Measurements from ENCODE around the gene ZFAND2A.

The ZFAND2A gene

DNA sequence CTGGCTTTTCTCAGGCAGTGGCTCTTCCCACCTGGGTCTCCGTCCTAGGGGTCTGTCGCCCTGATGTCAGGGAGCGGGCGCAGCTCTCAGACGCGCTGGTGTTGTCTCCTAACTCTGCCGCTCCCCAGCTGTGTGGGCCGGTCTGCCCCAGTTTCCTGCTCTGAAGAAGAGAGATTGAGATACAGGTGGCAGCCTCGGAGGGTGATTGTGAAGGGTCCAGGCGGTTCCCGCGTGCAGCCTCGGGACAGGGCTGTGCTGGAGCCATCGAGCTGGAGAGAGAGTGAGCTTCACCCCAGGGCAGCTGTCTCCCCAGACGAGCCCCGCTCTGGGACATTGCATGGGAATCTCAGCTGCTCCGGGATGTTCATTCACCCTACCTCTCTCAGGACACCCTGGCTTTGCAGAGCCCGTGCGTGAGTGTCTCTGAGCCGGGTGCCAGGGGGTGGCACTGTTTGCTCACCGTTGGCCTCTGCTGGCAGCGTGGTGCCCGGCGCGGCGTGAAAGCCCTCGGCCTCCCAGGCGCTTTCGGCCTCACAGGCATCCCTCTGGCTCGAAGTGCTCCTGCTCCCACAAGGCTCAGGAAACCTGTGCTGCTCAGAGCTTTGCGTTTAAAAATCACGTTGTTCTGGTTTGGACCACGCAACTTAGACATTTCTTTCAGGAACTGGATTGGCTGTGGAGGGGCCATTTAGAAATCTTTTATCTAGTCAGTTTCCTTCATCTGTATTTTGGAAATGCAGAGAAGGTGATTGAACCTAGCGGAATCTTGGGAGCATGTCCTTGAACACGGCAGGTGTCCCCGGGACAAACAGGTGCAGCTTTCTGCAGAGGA lies 33.8 kb upstream of the ZFAND2A start:
- no peak overlapping the region for H3K4me3 ChIP-seq (ENCODE audit: extremely low read depth, insufficient read depth, low read length, poor library complexity, severe bottlenecking)
- H3K9me3 ChIP-seq (ENCODE audit: control insufficient read depth, low read length), result no peaks in the 10 kb centered on the region
- WGBS, 2 experiments (ENCODE audit: insufficient coverage in 2 of 2), result 52 to 57% methylated on average over 34 to 36 of the region's 36 CpGs
- H3K27ac ChIP-seq (ENCODE audit: low read depth, low read length, severe bottlenecking), result no peak overlapping the region
- no peaks in the 10 kb centered on the region for H3K36me3 ChIP-seq (ENCODE audit: control insufficient read depth, insufficient read depth, low read length)
- H3K4me1 ChIP-seq (ENCODE audit: control insufficient read depth, insufficient read depth, low read length, poor library complexity, severe bottlenecking), result no peaks in the 10 kb centered on the region

DNA sequence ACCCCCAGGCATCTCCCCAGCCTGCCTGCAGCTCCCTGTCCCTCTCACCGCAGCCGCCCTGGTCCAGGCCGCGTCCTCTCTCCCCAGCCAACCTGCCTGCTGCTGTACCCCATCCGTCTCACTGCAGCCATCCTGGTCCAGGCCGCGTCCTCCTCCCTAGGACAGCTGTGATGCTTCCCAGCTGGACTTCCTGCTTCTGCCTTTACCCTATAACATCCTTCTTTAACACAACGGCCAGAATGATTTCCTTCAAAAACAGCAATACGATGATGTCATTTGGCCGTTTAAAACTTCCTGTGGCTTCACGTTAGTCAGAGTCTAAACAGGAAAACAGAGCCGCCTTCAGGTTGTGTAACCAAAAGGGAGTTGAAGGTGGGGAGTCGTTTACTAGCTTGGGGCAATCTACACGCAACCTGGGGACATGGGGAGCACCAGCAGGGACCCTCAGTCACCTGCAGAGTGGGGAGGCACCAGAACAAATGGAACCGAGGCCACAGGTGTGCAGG lies 32.2 kb upstream of the ZFAND2A start:
- Histone ChIP-seq H3K36me3 (ENCODE audit: control insufficient read depth, insufficient read depth, low read length) (no peaks in the 10 kb centered on the region), H3K4me3 (ENCODE audit: extremely low read depth, insufficient read depth, low read length, poor library complexity, severe bottlenecking) (no peak overlapping the region), H3K9me3 (ENCODE audit: control insufficient read depth, low read length) (no peaks in the 10 kb centered on the region), H3K4me1 (ENCODE audit: control insufficient read depth, insufficient read depth, low read length, poor library complexity, severe bottlenecking) (no peaks in the 10 kb centered on the region), H3K27ac (ENCODE audit: low read depth, low read length, severe bottlenecking) (no peak overlapping the region)
- 80 to 86% methylated on average over 11 to 15 of the region's 15 CpGs for WGBS, 2 experiments (ENCODE audit: insufficient coverage in 2 of 2)

DNA sequence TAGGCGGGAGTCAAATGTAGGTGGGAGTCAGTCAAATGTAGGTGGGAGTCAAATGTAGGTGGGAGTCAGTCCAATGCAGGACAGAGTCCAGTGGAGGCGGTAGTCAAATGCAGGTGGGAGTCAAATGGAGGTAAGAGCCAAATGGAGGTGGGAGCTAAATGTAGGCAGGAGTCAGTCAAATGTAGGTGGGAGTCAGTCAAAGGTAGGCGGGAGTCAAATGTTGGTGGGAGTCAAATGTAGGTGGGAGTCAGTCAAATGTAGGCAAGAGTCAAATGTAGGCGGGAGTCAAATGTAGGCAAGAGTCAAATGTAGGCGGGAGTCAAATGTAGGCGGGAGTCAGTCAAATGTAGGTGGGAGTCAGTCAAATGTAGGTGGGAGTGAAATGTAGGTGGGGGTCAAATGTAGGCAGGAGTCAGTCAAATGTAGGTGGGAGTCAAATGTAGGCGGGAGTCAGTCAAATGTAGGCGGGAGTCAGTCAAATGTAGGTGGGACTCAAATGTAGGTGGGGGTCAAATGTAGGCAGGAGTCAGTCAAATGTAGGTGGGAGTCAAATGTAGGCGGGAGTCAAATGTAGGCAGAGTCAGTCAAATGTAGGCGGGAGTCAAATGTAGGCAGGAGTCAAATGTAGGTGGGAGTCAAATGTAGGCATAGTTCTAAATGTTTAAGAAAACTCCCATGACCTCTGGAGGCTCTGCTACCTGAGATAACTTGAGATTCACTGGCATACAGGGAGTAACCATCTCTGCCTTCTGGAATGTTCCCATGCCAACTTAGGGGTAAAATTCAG lies 30.2 kb upstream of the ZFAND2A start:
- 88 to 94% methylated on average over 10 of the region's 10 CpGs for WGBS, 2 experiments (ENCODE audit: insufficient coverage in 2 of 2)
- H3K4me3 ChIP-seq (ENCODE audit: extremely low read depth, insufficient read depth, low read length, poor library complexity, severe bottlenecking), result no peak overlapping the region
- no peak overlapping the region for H3K27ac ChIP-seq (ENCODE audit: low read depth, low read length, severe bottlenecking)
- H3K9me3 ChIP-seq (ENCODE audit: control insufficient read depth, low read length), result no peaks in the 10 kb centered on the region
- H3K4me1 ChIP-seq (ENCODE audit: control insufficient read depth, insufficient read depth, low read length, poor library complexity, severe bottlenecking), result no peaks in the 10 kb centered on the region
- H3K36me3 ChIP-seq (ENCODE audit: control insufficient read depth, insufficient read depth, low read length), result no peaks in the 10 kb centered on the region

DNA sequence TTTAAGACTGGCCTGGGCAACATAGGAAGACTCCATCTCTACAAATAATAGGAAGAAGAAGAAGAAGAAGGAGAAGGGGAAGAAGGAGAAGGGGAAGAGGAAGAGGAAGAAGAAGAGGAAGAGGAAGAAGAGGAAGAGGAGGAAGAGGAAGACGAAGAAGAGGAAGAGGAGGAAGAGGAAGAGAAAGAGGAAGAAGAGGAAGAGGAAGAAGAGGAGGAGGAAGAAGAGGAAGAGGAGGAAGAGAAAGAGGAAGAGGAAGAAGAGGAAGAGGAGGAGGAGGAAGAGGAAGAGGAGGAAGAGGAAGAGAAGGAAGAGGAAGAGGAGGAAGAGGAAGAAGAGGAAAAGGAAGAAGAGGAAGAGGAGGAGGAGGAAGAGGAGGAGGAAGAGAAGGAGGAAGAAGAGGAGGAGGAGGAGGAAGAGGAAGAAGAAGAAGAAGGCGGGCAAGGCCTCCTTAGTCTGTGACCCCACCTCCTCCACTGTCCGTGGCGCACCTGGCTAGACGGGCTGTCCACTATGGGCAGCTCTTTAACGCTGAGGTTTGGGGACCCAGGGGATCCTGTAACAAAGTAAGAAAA lies 28.8 kb upstream of the ZFAND2A start:
- 72 to 93% methylated on average over 5 to 6 of the region's 6 CpGs for WGBS, 2 experiments (ENCODE audit: insufficient coverage in 2 of 2)
- Histone ChIP-seq H3K36me3 (ENCODE audit: control insufficient read depth, insufficient read depth, low read length) (no peaks in the 10 kb centered on the region), H3K4me3 (ENCODE audit: extremely low read depth, insufficient read depth, low read length, poor library complexity, severe bottlenecking) (no peak overlapping the region)

DNA sequence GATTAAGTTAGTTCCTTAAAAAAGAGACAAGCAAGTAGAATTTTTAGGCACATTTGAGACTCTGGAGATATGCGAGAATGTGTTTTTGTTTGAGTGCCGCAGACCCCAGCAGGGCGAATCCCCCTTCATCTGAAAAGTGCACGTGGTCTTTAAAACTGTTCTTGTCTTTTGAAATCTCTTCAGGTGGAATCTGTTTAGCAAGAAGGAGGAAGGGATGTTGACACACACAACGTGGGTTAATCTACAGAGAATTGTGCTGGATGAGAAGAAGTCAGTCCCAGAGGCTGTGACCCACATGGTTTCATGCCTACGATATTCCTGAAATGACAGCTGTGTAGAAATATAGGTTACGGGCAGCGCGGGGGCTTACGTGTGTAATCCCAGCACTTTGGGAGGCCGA lies 27.1 kb upstream of the ZFAND2A start:
- Histone ChIP-seq H3K4me1 (ENCODE audit: control insufficient read depth, insufficient read depth, low read length, poor library complexity, severe bottlenecking) (no peaks in the 10 kb centered on the region), H3K4me3 (ENCODE audit: extremely low read depth, insufficient read depth, low read length, poor library complexity, severe bottlenecking) (no peak overlapping the region), H3K36me3 (ENCODE audit: control insufficient read depth, insufficient read depth, low read length) (no peaks in the 10 kb centered on the region), H3K9me3 (ENCODE audit: control insufficient read depth, low read length) (no peaks in the 10 kb centered on the region), H3K27ac (ENCODE audit: low read depth, low read length, severe bottlenecking) (no peak overlapping the region)
- 87 to 89% methylated on average over 11 of the region's 11 CpGs for WGBS, 2 experiments (ENCODE audit: insufficient coverage in 2 of 2)

More for the DNA sequence above, 28.8 kb upstream of the ZFAND2A start:
- Histone ChIP-seq H3K9me3 (ENCODE audit: control insufficient read depth, low read length) (no peaks in the 10 kb centered on the region), H3K4me1 (ENCODE audit: control insufficient read depth, insufficient read depth, low read length, poor library complexity, severe bottlenecking) (no peaks in the 10 kb centered on the region), H3K27ac (ENCODE audit: low read depth, low read length, severe bottlenecking) (no peak overlapping the region)

DNA sequence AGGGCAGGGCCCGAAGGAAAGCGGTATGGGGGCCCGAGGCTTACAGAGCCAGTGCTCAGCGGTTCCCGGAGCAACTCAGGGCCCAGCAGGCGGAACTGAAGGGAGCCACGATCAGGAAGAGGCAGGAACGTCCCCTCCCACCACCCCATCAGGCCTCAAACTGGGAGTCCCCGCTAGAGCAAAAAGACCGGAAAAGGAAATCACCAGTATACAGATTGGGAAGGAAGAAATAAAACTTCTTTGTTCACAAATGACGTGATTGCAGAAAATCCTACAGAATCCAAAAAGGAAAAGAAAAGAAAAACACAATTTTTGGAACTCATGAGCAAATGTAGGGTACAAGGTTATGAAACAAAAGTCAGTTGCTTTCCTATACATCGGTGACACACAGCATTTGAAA lies 21.6 kb upstream of the ZFAND2A start:
- Histone ChIP-seq H3K36me3 (ENCODE audit: control insufficient read depth, insufficient read depth, low read length) (no peaks in the 10 kb centered on the region), H3K4me3 (ENCODE audit: extremely low read depth, insufficient read depth, low read length, poor library complexity, severe bottlenecking) (no peak overlapping the region), H3K27ac (ENCODE audit: low read depth, low read length, severe bottlenecking) (no peak overlapping the region), H3K9me3 (ENCODE audit: control insufficient read depth, low read length) (peaks cover 7% of the 10 kb centered on the region), H3K4me1 (ENCODE audit: control insufficient read depth, insufficient read depth, low read length, poor library complexity, severe bottlenecking) (no peaks in the 10 kb centered on the region)
- 87 to 95% methylated on average over 3 to 4 of the region's 12 CpGs for WGBS, 2 experiments (ENCODE audit: insufficient coverage in 2 of 2)

DNA sequence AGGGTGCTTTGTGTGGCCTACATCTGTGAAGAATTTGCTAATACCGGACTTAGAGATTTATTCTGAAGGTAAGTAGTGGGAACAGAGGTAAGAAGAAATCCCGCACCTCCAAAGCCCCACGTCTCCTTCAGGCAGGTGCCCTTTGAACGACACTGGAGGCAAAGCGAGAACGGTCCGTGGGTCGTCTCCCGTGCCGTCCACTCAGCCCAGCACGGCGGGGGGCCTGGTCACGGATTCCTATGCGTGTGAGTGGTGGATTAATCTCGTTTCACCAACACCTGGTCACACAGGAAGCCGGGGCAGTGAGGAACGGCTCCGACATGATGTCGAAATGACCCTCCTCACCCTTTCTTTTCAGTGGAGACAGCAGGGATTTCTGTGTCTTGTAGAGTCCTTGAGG lies 21.0 kb upstream of the ZFAND2A start:
- Histone ChIP-seq H3K36me3 (ENCODE audit: control insufficient read depth, insufficient read depth, low read length) (no peaks in the 10 kb centered on the region), H3K27ac (ENCODE audit: low read depth, low read length, severe bottlenecking) (no peak overlapping the region), H3K4me3 (ENCODE audit: extremely low read depth, insufficient read depth, low read length, poor library complexity, severe bottlenecking) (no peak overlapping the region), H3K4me1 (ENCODE audit: control insufficient read depth, insufficient read depth, low read length, poor library complexity, severe bottlenecking) (no peaks in the 10 kb centered on the region), H3K9me3 (ENCODE audit: control insufficient read depth, low read length) (peaks cover 7% of the 10 kb centered on the region)
- WGBS, 2 experiments (ENCODE audit: insufficient coverage in 2 of 2), result 94 to 100% methylated on average over 10 to 19 of the region's 19 CpGs

DNA sequence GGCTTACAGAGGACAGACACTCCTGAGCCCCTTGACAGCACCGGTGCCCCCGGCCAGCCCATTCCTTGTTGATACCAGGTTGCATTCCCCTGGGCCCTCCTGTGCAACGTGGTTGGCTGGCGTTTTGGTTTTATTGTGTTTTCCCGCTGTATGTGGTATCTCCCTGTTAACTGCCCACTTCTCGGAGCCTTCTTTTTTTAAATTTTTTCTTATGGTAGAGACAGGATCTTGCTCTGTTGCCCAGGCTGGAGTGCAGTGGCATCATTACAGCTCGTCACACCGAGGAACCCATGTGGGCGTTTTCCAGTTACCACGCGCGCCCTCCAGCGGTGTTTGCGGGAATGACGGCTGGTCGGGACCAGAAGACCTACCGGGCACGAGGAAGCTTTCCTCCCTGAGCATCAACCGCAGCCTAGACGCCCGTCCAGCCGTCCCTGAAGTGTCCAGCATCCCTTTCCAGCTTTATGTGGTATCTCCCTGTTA lies 16.9 kb upstream of the ZFAND2A start:
- 48 to 53% methylated on average over 21 to 22 of the region's 22 CpGs for WGBS, 2 experiments (ENCODE audit: insufficient coverage in 2 of 2)
- Histone ChIP-seq H3K9me3 (ENCODE audit: control insufficient read depth, low read length) (peaks cover 7% of the 10 kb centered on the region), H3K4me3 (ENCODE audit: extremely low read depth, insufficient read depth, low read length, poor library complexity, severe bottlenecking) (no peak overlapping the region), H3K27ac (ENCODE audit: low read depth, low read length, severe bottlenecking) (no peak overlapping the region), H3K4me1 (ENCODE audit: control insufficient read depth, insufficient read depth, low read length, poor library complexity, severe bottlenecking) (no peaks in the 10 kb centered on the region), H3K36me3 (ENCODE audit: control insufficient read depth, insufficient read depth, low read length) (no peaks in the 10 kb centered on the region)

DNA sequence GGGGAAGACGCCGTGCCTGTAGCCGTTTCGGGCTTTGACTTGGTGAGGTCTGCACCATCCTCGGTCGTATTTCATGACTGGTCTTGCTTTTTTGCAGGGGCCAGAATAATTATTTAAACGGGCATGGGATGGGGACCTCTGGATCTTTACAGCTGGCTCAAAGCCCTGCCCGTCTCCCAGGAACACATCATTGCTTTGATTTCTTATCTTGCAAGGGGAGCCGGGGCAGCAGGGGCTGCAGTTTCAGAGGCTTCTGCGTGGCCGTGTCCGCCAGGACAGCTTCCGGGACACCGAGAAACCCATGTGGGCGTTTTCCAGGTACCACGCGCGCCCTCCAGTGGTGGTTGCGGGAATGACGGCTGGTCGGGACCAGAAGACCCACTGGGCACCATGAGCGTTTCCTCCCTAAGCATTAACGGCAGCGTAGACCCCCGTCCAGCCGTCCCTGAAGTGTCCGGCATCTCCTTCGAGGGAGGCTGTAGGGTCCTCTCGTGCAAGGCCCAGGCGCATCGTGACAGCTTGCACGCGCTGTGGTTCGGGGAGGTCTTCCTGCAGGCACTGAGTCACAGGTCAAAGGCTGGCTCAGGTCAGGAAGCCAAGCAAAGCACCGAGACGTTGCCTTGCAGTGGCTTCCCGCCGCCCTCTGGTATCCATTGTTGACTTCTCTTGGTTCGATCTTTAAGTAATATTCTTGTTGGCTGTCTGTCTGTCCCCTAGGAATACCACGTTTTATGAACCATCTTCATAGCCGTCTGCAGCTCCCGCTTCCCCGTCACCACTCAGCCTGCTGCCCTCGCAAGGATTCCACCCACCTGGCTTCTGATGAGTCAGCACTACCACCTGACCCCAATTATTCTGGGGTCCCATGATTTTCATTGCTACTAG lies 16.2 kb upstream of the ZFAND2A start:
- Histone ChIP-seq H3K36me3 (ENCODE audit: control insufficient read depth, insufficient read depth, low read length) (no peaks in the 10 kb centered on the region), H3K27ac (ENCODE audit: low read depth, low read length, severe bottlenecking) (no peak overlapping the region), H3K9me3 (ENCODE audit: control insufficient read depth, low read length) (peaks cover 7% of the 10 kb centered on the region), H3K4me1 (ENCODE audit: control insufficient read depth, insufficient read depth, low read length, poor library complexity, severe bottlenecking) (no peaks in the 10 kb centered on the region), H3K4me3 (ENCODE audit: extremely low read depth, insufficient read depth, low read length, poor library complexity, severe bottlenecking) (no peak overlapping the region)
- 33 to 36% methylated on average over 42 to 44 of the region's 44 CpGs for WGBS, 2 experiments (ENCODE audit: insufficient coverage in 2 of 2)

DNA sequence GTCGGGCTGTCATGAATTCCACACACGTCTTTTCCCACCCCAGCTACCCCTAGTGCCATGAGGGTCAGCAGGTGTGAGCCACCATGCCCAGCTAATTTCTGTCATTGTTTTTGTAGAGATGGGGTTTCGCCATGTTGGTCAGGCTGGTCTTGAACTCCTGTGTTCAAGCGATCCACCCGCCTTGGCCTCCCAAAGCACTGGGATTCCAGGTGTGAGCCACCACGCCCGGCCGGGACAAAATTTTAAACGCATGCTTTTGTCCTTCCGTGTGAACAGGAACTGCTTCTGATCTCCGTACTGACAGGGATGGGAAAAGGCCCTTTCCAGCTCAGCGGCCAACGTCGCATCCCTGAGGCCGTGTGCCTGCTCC lies 15.6 kb upstream of the ZFAND2A start:
- no peak overlapping the region for H3K4me3 ChIP-seq (ENCODE audit: extremely low read depth, insufficient read depth, low read length, poor library complexity, severe bottlenecking)
- peaks cover 7% of the 10 kb centered on the region for H3K9me3 ChIP-seq (ENCODE audit: control insufficient read depth, low read length)
- WGBS, 2 experiments (ENCODE audit: insufficient coverage in 2 of 2), result 87 to 92% methylated on average over 12 to 14 of the region's 15 CpGs
- no peaks in the 10 kb centered on the region for H3K36me3 ChIP-seq (ENCODE audit: control insufficient read depth, insufficient read depth, low read length)
- H3K27ac ChIP-seq (ENCODE audit: low read depth, low read length, severe bottlenecking), result no peak overlapping the region
- no peaks in the 10 kb centered on the region for H3K4me1 ChIP-seq (ENCODE audit: control insufficient read depth, insufficient read depth, low read length, poor library complexity, severe bottlenecking)

Data from mesodermal cell (in vitro differentiated cells).